Natural killer cell (primary cell): ENCODE measurements around the gene MTUS2. TPM values are rescaled to one million over a fixed set of nuclear protein-coding genes. Genes with fewer than 3 reads are reported as not detected.

Experiments
- ATAC-seq, 3 donors: fragments of 150-1000 bp in 2 of 3; fragments of 200-7000 bp in 1 of 3; cut with Tn5 transposase; 1 replicate in 1 of 3; 2 replicates in 2 of 3; pipeline ENCODE4 v1.10.0; 2021; ENCODE audit warnings: mild to moderate bottlenecking in 2 of 3, moderate library complexity in 2 of 3
- DNase-seq, 2 donors: peaks; one replicate each; pipeline versions ENCODE4 v3.0.0 to v3.0.0-alpha.2; 2013 to 2021; ENCODE audit warnings: mixed read lengths in 1 of 2
- H3K27ac ChIP-seq: one replicate; pipeline ENCODE4 v1.5.1; 2013; ENCODE audit warnings: mild to moderate bottlenecking, low read length
- H3K27me3 ChIP-seq: one replicate; pipeline ENCODE4 v1.6.1; 2013; ENCODE audit warnings: low read length; ENCODE audit not compliant: control insufficient read depth, insufficient read depth
- H3K36me3 ChIP-seq: one replicate; pipeline ENCODE4 v1.6.1; 2013; ENCODE audit warnings: low read length; ENCODE audit not compliant: control insufficient read depth, insufficient read depth
- H3K4me1 ChIP-seq: one replicate; pipeline ENCODE4 v1.6.1; 2013; ENCODE audit warnings: low read length; ENCODE audit not compliant: control insufficient read depth, insufficient read depth
- H3K4me3 ChIP-seq: one replicate; pipeline ENCODE4 v1.5.1; 2013; ENCODE audit warnings: low read length
- H3K9me3 ChIP-seq: one replicate; pipeline ENCODE4 v1.6.1; 2013; ENCODE audit warnings: low read length; ENCODE audit not compliant: control insufficient read depth, insufficient read depth
- H3K27ac Mint-ChIP-seq, 2 donors: one replicate each; pipeline ENCODE4 v1.8.0; 2022; ENCODE audit warnings: mild to moderate bottlenecking in 2 of 2, mixed read lengths in 2 of 2, moderate library complexity in 1 of 2
- H3K27me3 Mint-ChIP-seq, 2 donors: one replicate each; pipeline ENCODE4 v1.8.0; 2022; ENCODE audit warnings: low read depth in 2 of 2, mixed read lengths in 2 of 2
- H3K36me3 Mint-ChIP-seq: one replicate; pipeline ENCODE4 v1.8.0; 2022; ENCODE audit warnings: mixed read lengths
- H3K4me1 Mint-ChIP-seq, 2 donors: one replicate each; pipeline ENCODE4 v1.8.0; 2022; ENCODE audit warnings: mixed read lengths in 2 of 2
- H3K4me3 Mint-ChIP-seq: one replicate; pipeline ENCODE4 v1.8.0; 2022; ENCODE audit warnings: mild to moderate bottlenecking, moderate library complexity, mixed read lengths
- H3K9me3 Mint-ChIP-seq, 2 donors: one replicate each; pipeline ENCODE4 v1.8.0; 2022; ENCODE audit warnings: mixed read lengths in 2 of 2
- CTCF ChIP-seq: fragments of 200-600 bp; IDR thresholded peaks from one replicate; pipeline ENCODE4 v1.8.0; 2022; ENCODE audit warnings: antibody characterized with exemption
- WGBS: methylation state at CpG from one replicate; pipeline ENCODE4 v1.1.7; 2013; ENCODE audit warnings: missing lambda C conversion rate; ENCODE audit not compliant: insufficient coverage; 5-methylcytosine and 5-hydroxymethylcytosine counted together
- intact Hi-C: fragments of 100-400 bp; cut with micrococcal nuclease; formaldehyde crosslinking; loops from one replicate; pipeline ENCODE4 v1.14.2; 2022
- total RNA-seq, 4 donors: library from RNA; stranded (reverse); fragments of 120-200 nt in 1 of 4; gene quantifications; one replicate each; pipeline versions ENCODE4 v1.2.3 to v1.2.4, GENCODE V29; 2013 to 2022

MTUS2 gene
- total RNA-seq, 3 donors from 2014 or later (not counting 1 experiment from before 2014, with no cell fraction given) = not detected

- H3K27ac Mint-ChIP-seq = no peak overlapping the region
- intact Hi-C loops = no loop called here
- H3K4me1 Mint-ChIP-seq = no peaks in the 10 kb centered on the region
- no peaks in the 10 kb centered on the region for H3K36me3 Mint-ChIP-seq
- H3K4me3 Mint-ChIP-seq = no peak overlapping the region
- H3K27me3 Mint-ChIP-seq = no peaks in the 10 kb centered on the region
- no peaks in the 10 kb centered on the region for H3K36me3 ChIP-seq
- peaks cover 8 to 10% of the 10 kb centered on the region in 2 donors for H3K9me3 Mint-ChIP-seq
- ATAC-seq = no peak
- TF ChIP-seq CTCF = no peak
- no peaks in the 10 kb centered on the region for H3K27me3 ChIP-seq
- H3K4me1 ChIP-seq = no peaks in the 10 kb centered on the region
- no peak overlapping the region for H3K4me3 ChIP-seq
- no peak for DNase-seq
- no peak overlapping the region for H3K27ac ChIP-seq
- H3K9me3 ChIP-seq = no peaks in the 10 kb centered on the region
- 93% methylated on average over 3 of the region's 4 CpGs for WGBS
These were observed 288.1 kb downstream of the MTUS2 start for GRCh38 chr13:29108068-29108786.

- Histone ChIP-seq H3K36me3 (no peaks in the 10 kb centered on the region), H3K9me3 (no peaks in the 10 kb centered on the region), H3K4me3 (no peak overlapping the region), H3K27ac (no peak overlapping the region), H3K4me1 (no peaks in the 10 kb centered on the region), H3K27me3 (no peaks in the 10 kb centered on the region)
- Mint-ChIP-seq H3K27me3 (no peaks in the 10 kb centered on the region), H3K9me3 (peaks cover 10 to 13% of the 10 kb centered on the region in 2 donors), H3K4me3 (no peak overlapping the region), H3K4me1 (no peaks in the 10 kb centered on the region), H3K27ac (no peak overlapping the region), H3K36me3 (no peaks in the 10 kb centered on the region)
- ATAC-seq (no peak), DNase-seq (no peak)
- WGBS = 83% methylated on average over 2 of the region's 2 CpGs
- no peak for TF ChIP-seq CTCF
- intact Hi-C loops = no loop called here
These were observed 289.8 kb downstream of the MTUS2 start for GRCh38 chr13:29109987-29110386.

- H3K27ac Mint-ChIP-seq = no peak overlapping the region
These were observed 291.3 kb downstream of the MTUS2 start for GRCh38 chr13:29111446-29111845.

More at GRCh38 chr13:29111446-29111845, 291.3 kb downstream of the MTUS2 start:
- 79% methylated on average over 2 of the region's 2 CpGs for WGBS
- peaks cover 10 to 13% of the 10 kb centered on the region in 2 donors for H3K9me3 Mint-ChIP-seq
- ATAC-seq = no peak
- no peak overlapping the region for H3K4me3 ChIP-seq
- no peaks in the 10 kb centered on the region for H3K36me3 ChIP-seq
- TF ChIP-seq CTCF = no peak
- H3K4me1 Mint-ChIP-seq = no peaks in the 10 kb centered on the region
- no peaks in the 10 kb centered on the region for H3K36me3 Mint-ChIP-seq
- no peak overlapping the region for H3K4me3 Mint-ChIP-seq
- H3K27ac ChIP-seq = no peak overlapping the region
- H3K9me3 ChIP-seq = no peaks in the 10 kb centered on the region
- H3K27me3 Mint-ChIP-seq = no peaks in the 10 kb centered on the region
- intact Hi-C loops = no loop called here
- H3K4me1 ChIP-seq = no peaks in the 10 kb centered on the region
- DNase-seq = no peak
- H3K27me3 ChIP-seq = no peaks in the 10 kb centered on the region
